Measurements from ENCODE around the gene ACTC1.

Gene ACTC1

GRCh38 chr15:34799149-34800101 lies 4.1 kb upstream of the ACTC1 start:
- FAIRE-seq = no peak

GRCh38 chr15:34796847-34797435 lies 1.6 kb upstream of the ACTC1 start:
- no peak for FAIRE-seq

- no peak for FAIRE-seq
Observed at GRCh38 chr15:34794590-34795206, 651 bp downstream of the ACTC1 start.

GRCh38 chr15:34793901-34794300 lies 1.4 kb downstream of the ACTC1 start:
- FAIRE-seq = no peak

- no peak for FAIRE-seq
Observed at GRCh38 chr15:34793071-34793470, 2.3 kb downstream of the ACTC1 start.

GRCh38 chr15:34791701-34792100 lies 3.6 kb downstream of the ACTC1 start:
- FAIRE-seq = no peak

- FAIRE-seq = no peak
Observed at GRCh38 chr15:34790121-34790520, 5.2 kb downstream of the ACTC1 start.

- no peak for FAIRE-seq
Observed at GRCh38 chr15:34789326-34789725, 6.0 kb downstream of the ACTC1 start.

- no peak for FAIRE-seq
Observed at GRCh38 chr15:34786206-34786605, 9.1 kb downstream of the ACTC1 start.

- no peak for FAIRE-seq
Observed at GRCh38 chr15:34783991-34784390, 11.4 kb downstream of the ACTC1 start.

GRCh38 chr15:34783431-34783830 lies 11.9 kb downstream of the ACTC1 start:
- FAIRE-seq = no peak

- FAIRE-seq = no peak
Observed at GRCh38 chr15:34782901-34783300, 12.4 kb downstream of the ACTC1 start.

- no peak for FAIRE-seq
Observed at GRCh38 chr15:34780725-34781124, 14.6 kb downstream of the ACTC1 start.

GRCh38 chr15:34776606-34777105 lies 18.7 kb downstream of the ACTC1 start:
- FAIRE-seq = no peak

GRCh38 chr15:34773917-34774316 lies 21.4 kb downstream of the ACTC1 start:
- no peak for FAIRE-seq

GRCh38 chr15:34773013-34773412 lies 22.3 kb downstream of the ACTC1 start:
- no peak for FAIRE-seq

GRCh38 chr15:34772312-34772711 lies 23.0 kb downstream of the ACTC1 start:
- no peak for FAIRE-seq

- FAIRE-seq = no peak
Observed at GRCh38 chr15:34769711-34770110, 25.6 kb downstream of the ACTC1 start.

GRCh38 chr15:34768530-34768929 lies 26.8 kb downstream of the ACTC1 start:
- no peak for FAIRE-seq

GRCh38 chr15:34765741-34766140 lies 29.6 kb downstream of the ACTC1 start:
- no peak for FAIRE-seq

GRCh38 chr15:34760909-34761308 lies 34.4 kb downstream of the ACTC1 start:
- FAIRE-seq = no peak

- FAIRE-seq = no peak
Observed at GRCh38 chr15:34759992-34760391, 35.4 kb downstream of the ACTC1 start.

- FAIRE-seq = no peak
Observed at GRCh38 chr15:34759347-34759746, 36.0 kb downstream of the ACTC1 start.

GRCh38 chr15:34757262-34757661 lies 38.1 kb downstream of the ACTC1 start:
- FAIRE-seq = no peak

Data from colon (tissue), 2 donors.